Progenitor cell of endocrine pancreas (in vitro differentiated cells): ENCODE data around the gene BCL2. TPM values are rescaled to one million over a fixed set of nuclear protein-coding genes. Genes with fewer than 3 reads are reported as not detected.

Source experiments
- DNase-seq: peaks from one replicate; pipeline ENCODE4 v3.0.0; 2021; ENCODE audit warnings: low spot score; ENCODE audit not compliant: unreplicated experiment
- H3K27ac Mint-ChIP-seq: 2 replicates; pipeline ENCODE4 v1.8.0; 2021; ENCODE audit warnings: mild to moderate bottlenecking, moderate library complexity, mixed read lengths
- H3K27me3 Mint-ChIP-seq: 2 replicates; pipeline ENCODE4 v1.8.0; 2021; ENCODE audit warnings: mixed read lengths
- H3K36me3 Mint-ChIP-seq: 2 replicates; pipeline ENCODE4 v1.8.0; 2022; ENCODE audit warnings: mixed read lengths; ENCODE audit not compliant: insufficient read depth
- H3K4me1 Mint-ChIP-seq: 2 replicates; pipeline ENCODE4 v1.8.0; 2021; ENCODE audit warnings: low read depth, mixed read lengths
- H3K4me3 Mint-ChIP-seq: 2 replicates; pipeline ENCODE4 v1.8.0; 2021; ENCODE audit warnings: low read depth, mild to moderate bottlenecking, moderate library complexity, mixed read lengths
- H3K9me3 Mint-ChIP-seq: 2 replicates; pipeline ENCODE4 v1.8.0; 2021; ENCODE audit warnings: low read depth, mixed read lengths
- total RNA-seq: library from RNA; stranded (reverse); gene quantifications from 2 replicates; pipeline ENCODE4 v1.2.1, GENCODE V29; 2021
- TF ChIP-seq, protein P1 (sequence below): fragments of 200-600 bp; sonication (generic); IDR thresholded peaks from one replicate; pipeline ENCODE4 v1.5.0; 2021; ENCODE audit warnings: antibody characterized with exemption, mild to moderate bottlenecking; ENCODE audit not compliant: unreplicated experiment

Gene BCL2
- total RNA-seq, 1 donor from 2014 or later: 3.8 TPM

DNA sequence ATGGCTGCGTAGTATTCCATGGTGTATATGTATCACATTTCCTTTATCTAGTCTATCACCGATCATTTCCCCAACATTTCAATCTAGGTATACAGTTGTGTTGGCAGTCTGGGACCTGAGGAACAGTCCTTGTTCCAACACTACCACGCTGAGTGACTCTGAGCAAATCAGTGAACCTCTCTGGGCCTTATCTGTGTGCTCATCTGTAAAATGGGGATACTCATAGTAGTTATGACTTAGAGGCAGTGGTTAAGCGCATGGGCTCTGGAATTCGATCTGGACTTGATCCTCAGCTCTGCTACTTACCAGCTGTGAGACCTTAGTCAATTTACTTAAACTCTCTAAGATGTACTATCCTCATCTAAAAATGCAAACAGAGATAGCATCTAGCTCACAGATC lies 85.1 kb downstream of the BCL2 start:
- Mint-ChIP-seq H3K9me3 (no peaks in the 10 kb centered on the region), H3K4me1 (peaks cover 12% of the 10 kb centered on the region), H3K36me3 (no peaks in the 10 kb centered on the region), H3K27me3 (no peaks in the 10 kb centered on the region), H3K4me3 (no peak overlapping the region), H3K27ac (no peak overlapping the region)
- TF ChIP-seq, protein P1, sequence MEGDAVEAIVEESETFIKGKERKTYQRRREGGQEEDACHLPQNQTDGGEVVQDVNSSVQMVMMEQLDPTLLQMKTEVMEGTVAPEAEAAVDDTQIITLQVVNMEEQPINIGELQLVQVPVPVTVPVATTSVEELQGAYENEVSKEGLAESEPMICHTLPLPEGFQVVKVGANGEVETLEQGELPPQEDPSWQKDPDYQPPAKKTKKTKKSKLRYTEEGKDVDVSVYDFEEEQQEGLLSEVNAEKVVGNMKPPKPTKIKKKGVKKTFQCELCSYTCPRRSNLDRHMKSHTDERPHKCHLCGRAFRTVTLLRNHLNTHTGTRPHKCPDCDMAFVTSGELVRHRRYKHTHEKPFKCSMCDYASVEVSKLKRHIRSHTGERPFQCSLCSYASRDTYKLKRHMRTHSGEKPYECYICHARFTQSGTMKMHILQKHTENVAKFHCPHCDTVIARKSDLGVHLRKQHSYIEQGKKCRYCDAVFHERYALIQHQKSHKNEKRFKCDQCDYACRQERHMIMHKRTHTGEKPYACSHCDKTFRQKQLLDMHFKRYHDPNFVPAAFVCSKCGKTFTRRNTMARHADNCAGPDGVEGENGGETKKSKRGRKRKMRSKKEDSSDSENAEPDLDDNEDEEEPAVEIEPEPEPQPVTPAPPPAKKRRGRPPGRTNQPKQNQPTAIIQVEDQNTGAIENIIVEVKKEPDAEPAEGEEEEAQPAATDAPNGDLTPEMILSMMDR: no peak
- no peak for DNase-seq

DNA sequence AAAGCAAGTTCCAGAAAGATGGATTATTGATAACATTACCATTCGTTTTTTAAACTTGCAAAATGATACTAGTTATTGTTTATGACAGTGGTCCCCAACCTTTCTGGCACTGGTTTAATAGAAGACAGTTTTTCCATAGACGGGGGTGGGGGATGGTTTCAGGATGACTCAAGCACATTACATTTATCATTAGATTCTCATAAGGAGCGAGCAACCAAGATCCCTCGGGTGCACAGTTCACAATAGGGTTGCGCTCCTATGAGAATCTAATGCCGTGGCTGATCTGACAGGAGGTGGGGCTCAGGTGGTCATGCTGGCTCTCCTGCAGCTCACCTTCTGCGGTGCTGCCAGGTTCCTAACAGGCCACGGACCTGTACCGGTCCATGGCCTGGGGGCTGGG lies 86.2 kb downstream of the BCL2 start:
- no peaks in the 10 kb centered on the region for H3K36me3 Mint-ChIP-seq
- no peaks in the 10 kb centered on the region for H3K9me3 Mint-ChIP-seq
- H3K4me1 Mint-ChIP-seq: peaks cover 8% of the 10 kb centered on the region
- H3K27ac Mint-ChIP-seq: no peak overlapping the region
- TF ChIP-seq, protein P1: no peak
- H3K27me3 Mint-ChIP-seq: no peaks in the 10 kb centered on the region
- H3K4me3 Mint-ChIP-seq: no peak overlapping the region
- no peak for DNase-seq

DNA sequence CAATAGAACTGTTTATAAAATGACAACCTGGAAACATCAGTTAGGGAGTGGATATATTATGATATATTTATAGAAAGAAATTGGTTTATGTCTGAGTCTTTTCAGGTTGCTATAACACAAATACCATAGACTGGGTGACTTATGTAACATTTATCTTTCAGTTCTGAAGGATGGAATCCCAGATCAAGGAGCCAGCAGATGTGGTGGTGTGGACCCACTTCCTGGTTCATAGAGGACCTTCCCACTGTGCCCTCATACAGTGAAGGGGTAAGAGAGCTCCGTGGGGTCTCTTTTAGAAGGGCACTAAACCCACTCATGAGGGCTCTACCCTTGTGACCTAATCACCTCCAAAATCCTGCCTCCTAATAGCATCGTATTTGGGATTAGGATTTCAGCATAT lies 86.7 kb downstream of the BCL2 start:
- H3K4me3 Mint-ChIP-seq: no peak overlapping the region
- DNase-seq: no peak

GRCh38 chr18:63229971-63230370 lies 89.6 kb downstream of the BCL2 start:
- no peak for DNase-seq
- Mint-ChIP-seq H3K27ac (no peak overlapping the region), H3K9me3 (peaks cover 4% of the 10 kb centered on the region), H3K4me3 (no peak overlapping the region), H3K36me3 (no peaks in the 10 kb centered on the region), H3K27me3 (no peaks in the 10 kb centered on the region), H3K4me1 (no peaks in the 10 kb centered on the region)
- TF ChIP-seq, protein P1: no peak

More for the DNA sequence above, 86.7 kb downstream of the BCL2 start:
- TF ChIP-seq, protein P1: no peak
- Mint-ChIP-seq H3K4me1 (peaks cover 3% of the 10 kb centered on the region), H3K27ac (no peak overlapping the region), H3K36me3 (no peaks in the 10 kb centered on the region), H3K27me3 (no peaks in the 10 kb centered on the region), H3K9me3 (no peaks in the 10 kb centered on the region)

DNA sequence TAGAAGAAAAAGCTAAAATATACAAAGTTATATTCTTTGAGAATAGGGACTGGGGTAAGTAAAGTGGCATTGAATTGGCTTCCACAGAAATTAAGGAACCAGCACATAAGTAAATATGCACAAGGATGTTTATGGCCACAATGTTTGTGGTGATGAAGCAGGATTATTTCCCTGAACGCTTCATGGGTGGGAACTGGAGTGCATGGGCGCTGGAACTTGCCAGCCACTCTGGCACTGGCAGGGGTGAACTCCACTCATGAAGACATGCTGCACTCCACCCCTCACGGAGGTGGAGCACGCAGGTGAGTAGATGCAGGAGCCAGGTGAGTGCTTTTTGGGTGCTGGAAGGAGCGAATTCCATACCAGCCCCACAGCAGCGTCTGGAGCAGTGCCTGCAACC lies 94.1 kb downstream of the BCL2 start:
- H3K9me3 Mint-ChIP-seq: peaks cover 4% of the 10 kb centered on the region
- H3K36me3 Mint-ChIP-seq: no peaks in the 10 kb centered on the region
- DNase-seq: no peak
- no peaks in the 10 kb centered on the region for H3K27me3 Mint-ChIP-seq
- H3K27ac Mint-ChIP-seq: no peak overlapping the region
- no peaks in the 10 kb centered on the region for H3K4me1 Mint-ChIP-seq
- TF ChIP-seq, protein P1: no peak
- H3K4me3 Mint-ChIP-seq: no peak overlapping the region

GRCh38 chr18:63224630-63225029 lies 94.9 kb downstream of the BCL2 start:
- peaks cover 4% of the 10 kb centered on the region for H3K9me3 Mint-ChIP-seq
- TF ChIP-seq, protein P1: no peak

More at GRCh38 chr18:63224630-63225029, 94.9 kb downstream of the BCL2 start:
- Mint-ChIP-seq H3K4me3 (no peak overlapping the region), H3K27me3 (no peaks in the 10 kb centered on the region), H3K27ac (no peak overlapping the region), H3K36me3 (no peaks in the 10 kb centered on the region), H3K4me1 (no peaks in the 10 kb centered on the region)
- no peak for DNase-seq
